RPMI8226 (cell line): ENCODE data around the gene DLEC1.
A peak's percentile ranks its signal among the peaks of the same experiment; 100 is the strongest.

ENCODE experiments used
- DNase-seq: peaks from one replicate; pipeline ENCODE4 v3.0.0-alpha.2; 2015

The DLEC1 gene

DNA sequence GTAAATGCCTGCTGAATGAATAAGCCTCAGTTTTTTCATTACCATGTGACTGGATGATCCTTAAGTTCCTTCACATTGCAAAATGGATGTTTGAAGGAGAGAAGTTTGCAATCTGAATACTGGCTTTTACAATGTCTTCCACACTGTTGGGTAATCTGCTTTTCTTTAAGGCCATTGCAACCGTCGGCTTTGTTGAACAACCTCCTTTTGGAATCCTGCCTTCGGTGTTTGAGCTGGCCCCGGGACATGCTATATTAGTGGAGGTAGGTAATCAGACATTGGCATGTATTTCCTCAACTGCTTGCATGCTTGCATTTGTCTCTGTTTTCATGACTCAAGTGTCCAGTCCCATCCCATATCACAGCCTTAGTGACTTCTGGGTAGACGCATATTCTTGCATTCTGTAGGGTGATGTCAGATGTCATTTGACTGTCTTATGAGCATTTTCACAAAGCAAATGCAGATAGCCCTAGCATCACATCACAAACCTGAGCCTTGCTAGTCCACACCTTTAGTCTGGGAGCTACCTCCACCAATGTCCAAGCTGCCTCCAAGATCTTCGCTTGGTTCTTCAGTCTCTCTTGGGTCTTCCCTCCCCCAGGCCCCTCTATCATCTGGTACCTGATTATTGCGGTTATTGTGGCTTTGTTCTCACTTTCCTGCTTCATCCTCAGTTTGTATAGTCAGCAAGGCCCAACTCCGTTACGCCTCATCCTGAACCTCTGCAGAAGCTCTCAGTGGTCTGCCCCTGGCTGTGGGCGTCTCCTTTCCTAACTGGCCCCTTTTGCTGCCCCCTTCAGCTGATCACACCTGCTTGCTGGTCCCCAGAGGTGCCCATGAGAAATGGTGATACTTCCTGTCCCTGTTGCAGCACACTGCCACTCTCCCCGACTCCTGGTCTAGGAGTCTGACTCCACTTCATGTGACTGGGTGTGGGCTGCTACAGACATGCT lies 49.4 kb downstream of the DLEC1 start:
- DNase-seq, result no peak

DNA sequence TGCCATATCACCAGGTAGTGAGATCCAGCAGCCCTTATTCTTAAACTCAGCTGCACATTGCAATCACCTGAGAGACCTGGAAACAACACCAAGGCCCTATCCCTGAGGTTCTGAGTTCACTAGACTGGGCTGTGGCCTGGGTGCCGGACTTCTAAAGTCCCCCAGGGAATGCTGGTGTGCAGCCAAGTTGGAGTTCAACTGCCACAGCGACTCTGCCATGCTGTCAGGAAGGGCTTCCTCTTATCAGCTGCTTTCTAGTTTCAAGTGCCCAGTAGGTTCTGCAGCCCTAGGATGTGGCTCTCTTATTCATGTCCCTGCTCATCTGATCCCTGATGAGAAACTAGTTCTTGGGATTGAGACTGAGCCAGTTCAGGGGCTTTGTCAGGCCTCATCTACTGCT lies 50.2 kb downstream of the DLEC1 start:
- no peak for DNase-seq

DNA sequence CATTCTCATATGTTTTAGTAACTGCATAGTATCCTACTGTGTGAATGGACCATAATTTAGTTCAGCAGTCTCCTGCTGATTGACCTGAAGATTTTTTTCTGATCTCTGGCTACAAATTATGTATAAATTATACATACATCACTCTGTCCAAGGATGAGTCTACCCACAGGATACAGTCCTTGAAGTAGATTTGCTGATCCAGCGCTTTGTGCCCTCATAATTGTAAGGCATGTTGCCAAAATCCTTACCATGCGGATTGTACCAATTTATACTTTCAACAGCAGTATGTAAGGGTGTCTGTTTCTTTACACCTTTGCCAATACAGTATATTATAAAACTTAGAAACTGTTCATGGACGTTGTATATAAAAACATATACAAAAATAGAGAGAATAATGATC lies 51.4 kb downstream of the DLEC1 start:
- DNase-seq, result peak; percentile 14

DNA sequence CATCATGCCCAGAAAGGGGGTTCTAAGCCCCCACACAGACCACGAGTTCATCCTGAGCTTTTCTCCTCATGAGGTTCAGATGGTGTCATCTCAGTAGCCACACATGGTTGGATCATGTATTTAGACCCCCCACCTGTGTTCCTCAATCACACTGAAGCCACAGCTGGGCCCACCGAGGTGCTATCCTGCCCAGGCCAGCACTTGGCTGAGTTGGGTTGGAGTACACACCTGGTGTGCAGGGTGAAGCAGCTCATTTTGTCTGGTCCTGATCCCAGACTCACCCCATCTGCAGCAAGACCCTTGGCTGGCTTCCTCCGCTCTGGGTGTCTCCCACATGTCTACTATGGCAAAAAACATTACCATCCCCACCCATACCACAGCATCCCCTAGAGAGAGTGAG lies 56.0 kb downstream of the DLEC1 start:
- peak; percentile 0 for DNase-seq

DNA sequence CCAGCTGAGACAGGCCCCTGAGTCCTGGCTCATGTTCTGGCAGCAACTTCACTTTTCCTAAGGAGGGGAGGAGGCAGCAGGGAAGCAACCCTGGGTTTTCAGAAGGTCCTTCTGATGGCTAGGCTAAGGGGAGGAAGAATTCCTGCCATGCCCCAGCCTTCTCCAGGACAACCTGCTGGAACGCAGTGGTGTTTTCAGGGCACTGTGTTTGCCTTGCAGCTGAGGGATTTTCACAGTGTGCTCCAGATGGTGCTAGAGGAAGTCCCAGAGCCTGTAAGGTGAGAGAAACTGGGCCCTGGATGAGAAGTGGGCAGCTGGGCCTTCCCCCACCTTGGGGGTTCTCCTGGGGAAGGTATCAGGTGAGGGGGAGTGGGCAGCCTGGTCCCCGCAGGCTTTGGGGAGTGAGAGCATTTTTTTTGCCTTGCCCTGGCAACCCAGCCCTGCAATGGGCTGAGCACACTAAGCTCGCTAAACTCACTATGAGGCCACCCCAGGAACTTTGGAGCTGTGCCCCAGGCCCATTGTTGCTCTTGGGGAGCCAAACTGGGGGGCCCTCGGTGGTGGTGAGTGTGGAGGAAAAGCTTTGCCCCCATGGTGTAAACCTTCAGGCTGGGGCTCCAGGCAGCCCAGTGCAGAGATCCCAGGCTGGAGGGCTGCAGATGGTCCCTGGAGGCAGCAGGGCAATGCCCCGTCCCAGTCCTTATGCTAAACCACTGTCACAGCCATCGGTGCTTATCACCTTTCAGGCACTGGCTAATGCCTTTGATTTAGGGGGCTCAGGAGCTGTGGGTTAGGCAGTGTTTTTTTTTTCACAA lies 56.9 kb downstream of the DLEC1 start:
- peak; percentile 1 for DNase-seq

DNA sequence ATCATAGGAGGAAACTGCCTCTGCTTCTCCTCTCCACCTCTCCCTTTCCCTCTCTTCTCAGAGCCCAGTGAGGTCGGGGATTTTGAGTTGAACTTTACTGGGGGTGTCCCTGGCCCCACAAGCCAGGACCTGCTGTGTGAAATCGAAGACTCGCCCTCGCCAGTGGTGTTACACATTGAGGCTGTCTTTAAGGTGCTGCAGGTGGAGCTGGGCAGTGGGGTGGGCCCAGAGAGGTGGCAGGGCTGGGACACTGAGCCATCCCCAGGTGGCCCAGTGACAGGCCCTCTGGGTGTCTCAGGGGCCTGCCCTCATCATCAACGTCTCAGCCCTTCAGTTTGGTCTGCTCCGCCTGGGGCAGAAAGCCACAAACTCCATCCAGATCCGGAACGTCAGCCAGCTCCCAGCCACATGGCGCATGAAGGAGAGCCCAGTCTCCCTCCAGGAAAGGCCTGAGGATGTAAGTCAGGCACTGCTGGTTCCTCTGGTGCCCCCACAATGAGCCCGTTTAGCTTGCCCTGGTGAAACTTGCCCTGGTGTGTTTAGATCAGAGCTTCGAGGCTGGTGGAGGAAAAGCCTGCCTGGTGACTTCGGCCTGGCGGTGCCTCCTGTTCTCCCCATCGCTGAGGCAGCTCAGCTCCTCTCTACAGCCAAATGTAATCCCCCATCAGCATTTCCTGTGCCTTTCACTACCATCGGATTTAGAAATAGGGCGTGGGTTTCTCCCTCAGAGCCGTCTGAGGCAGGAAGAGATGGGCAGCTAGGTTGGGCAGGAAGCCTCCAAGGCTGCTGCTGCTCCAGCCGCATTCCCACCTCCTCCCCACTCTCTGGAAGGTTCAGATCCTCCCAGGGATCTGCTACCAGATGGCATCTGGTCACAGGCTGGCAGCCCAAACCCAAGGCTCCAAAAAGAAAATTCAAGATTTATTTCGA lies 58.7 kb downstream of the DLEC1 start:
- no peak for DNase-seq

DNA sequence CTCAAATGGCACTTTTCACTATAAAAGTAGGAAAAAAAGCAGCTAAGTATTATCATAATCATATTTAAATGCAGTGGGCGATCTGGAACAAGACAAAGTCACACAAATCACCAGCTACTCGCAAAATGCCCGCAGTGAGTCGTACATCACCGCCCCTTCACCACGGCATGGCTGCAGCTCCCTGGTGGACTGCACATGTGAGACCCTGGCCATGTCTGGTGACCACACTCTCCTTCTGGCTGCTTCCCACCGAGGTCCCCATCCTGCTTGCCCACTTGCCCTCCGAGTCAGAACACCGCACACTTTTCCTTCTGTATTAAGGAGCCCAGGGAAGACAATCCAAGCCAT lies 59.3 kb downstream of the DLEC1 start:
- DNase-seq, result no peak

DNA sequence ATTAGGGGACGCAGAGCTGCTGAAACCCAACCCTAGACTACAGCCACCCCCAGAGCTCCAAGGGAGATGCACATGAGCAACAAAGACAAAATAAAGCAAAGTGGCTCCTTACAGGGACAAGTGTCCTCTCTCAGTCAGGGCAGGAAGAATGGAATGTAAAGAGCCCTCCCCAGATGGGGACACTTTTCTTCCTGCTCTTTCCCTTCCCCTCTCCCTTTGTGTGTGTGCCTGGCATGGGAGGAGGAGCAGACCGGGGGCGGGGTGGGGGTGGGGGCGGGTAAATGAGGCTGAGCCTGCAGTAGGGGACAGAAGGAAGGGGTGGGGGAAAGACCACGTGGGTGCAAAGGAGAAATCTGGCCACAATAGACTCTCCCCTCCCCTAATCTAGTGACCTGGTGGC lies 60.5 kb downstream of the DLEC1 start:
- no peak for DNase-seq

DNA sequence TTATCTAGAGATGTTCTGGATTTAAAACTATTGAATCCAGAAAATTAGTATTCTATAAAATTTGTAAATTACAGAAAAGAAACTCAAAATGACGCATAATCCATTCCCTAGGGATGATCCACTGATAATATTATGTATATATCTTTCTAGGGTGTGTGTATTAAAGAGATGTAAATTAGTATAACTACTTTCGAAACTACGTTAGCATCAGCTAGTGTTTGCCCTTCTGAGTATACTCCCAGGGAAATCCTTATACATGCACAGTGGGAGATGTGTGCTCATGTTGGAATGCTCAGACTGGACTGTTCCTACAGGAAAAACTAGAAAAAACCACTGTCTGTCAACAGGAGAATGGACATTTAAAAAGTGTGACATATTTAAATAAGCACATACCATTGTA lies 61.5 kb downstream of the DLEC1 start:
- no peak for DNase-seq

DNA sequence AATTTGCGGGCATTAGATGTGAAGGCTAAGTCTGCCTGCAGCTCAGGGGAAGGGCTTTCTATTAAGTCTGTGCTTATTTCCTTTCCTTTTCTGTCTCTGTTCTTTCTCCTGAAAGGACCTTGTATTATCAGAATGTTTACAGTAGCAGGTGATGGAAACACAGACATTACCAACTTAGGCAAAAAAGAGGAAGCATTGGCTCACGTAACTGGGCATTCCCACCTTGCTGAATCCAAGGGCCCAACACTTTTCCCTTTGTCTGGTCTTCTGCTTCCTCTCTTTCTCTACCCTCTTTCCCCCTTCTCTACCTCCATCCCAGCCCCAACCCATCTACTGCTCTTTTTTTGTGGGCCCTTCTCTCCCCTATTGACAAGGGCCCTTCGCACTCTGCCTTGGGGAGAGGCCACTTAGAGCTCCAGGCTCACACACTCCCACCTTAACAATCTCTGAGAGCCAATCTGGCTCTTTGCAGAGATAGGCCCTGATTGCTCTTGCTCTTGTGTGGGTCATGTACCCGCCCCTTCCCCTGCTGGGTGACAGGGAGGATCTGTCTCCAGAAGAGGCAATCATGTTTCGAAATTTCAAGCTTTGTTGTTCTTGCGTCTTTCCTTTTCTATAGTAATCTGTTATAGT lies 62.9 kb downstream of the DLEC1 start:
- DNase-seq, result no peak

DNA sequence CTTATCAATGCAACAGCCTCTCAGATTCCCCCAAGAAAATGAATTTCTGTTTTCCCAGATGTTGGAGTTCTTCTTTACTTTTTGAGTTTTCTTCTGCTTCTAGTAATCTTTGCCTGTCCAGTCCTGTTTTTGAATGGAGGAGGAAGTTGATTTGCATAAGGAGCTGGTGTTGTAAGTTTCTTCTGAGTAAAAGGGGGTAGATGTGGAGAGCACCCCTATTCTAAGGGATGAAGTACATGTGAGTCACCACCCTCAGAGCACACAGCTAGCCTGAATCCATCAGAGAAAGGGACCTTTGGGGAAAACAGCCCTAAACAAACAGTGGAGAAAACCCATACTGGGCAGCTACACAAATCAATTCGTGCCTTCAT lies 63.4 kb downstream of the DLEC1 start:
- DNase-seq, result no peak

DNA sequence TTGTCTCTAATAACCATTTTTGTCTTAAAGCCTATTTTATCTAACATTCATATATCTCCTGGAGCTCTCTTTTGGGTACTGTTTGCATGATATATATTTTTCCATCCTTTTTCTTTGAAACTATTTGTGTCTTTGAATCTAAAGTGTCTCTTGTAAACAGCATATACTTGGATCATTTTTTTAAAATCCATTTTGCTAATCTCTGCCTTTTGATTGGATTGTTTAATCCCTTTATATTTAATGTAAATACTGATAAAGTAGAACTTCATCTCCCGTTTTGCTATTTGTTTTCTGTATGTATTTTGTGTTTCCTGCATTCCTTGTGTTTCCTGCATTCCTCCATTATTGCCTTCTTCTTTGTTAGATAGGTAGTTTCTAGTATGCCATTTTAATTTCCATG lies 66.5 kb downstream of the DLEC1 start:
- DNase-seq, result no peak

DNA sequence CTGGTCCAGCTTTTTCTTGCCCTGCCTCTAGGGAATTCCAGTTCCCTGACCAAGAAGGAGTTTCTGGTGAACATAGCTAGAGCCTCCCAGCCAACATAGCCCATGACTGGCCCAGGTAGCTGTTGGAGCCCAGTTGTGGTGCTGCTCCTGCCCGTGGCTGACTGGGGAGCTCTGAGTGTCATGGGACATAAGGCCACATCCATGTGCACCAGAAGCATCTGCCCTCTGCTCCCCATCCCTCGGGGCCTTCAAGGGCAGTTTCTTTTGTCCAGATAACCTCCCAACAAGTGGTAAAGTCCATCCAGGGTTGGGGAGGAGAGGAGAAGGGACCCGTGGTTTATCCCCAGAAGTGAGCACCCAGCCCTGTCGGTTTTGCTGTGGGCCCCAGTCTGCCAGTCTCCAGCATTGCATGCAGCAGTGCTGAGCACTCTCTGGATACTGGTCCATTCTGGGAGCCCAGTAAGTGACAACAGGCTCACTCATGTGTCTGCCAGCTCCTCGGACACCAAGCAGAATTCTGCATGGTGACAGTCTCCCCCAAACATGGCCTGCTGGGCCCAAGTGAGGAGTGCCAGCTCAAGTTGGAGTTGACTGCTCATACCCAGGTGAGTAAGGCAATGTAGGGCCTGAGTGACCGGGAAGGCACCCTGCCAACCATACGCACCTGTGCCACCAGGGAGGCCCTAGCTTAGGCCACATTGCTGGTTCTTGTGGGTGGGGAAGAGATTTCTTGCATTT lies 69.1 kb downstream of the DLEC1 start:
- DNase-seq, result peak; percentile 20

DNA sequence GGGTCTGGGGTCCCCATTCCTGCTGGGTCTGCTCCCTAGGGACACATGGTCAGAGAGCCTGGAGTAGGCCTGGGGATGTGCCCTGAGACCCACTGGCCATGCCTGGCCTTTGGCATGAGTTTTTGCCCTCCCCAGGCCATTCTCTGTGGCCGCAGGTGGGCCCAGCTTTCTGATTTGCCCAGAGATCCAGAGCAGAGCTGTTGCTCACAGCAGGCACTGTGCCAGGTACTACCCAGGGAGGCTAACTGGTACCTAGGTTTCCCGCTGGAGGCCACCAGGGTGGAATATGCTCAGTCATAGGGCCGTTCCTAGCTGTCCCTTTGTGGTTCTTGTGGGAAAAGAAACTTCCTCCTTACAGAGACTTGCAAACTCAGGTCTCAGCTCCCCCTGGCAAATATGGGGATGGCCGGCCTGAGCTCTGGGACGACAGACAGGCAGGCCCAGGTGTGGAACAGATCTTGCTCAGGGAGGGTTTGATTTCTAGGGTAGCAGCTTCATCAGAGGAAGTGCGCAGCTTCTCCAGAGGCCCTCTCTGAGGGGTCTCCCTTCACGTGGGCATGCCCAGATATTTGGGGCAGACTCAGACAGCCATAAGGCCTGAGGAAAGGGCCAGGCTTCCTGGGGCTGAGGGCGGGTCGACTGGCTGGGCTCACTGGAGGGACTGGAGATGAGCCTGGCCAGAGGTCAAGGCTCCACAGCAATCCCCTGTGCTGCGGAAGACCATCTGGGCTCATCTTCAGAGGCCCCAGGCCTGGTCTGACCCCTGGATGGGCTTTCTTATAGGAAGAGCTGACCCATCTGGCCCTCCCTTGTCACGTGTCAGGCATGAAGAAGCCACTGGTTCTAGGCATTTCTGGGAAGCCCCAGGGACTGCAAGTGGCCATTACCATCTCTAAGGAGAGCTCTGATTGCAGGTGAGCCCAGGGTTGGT lies 69.9 kb downstream of the DLEC1 start:
- peak; percentile 19 for DNase-seq

DNA sequence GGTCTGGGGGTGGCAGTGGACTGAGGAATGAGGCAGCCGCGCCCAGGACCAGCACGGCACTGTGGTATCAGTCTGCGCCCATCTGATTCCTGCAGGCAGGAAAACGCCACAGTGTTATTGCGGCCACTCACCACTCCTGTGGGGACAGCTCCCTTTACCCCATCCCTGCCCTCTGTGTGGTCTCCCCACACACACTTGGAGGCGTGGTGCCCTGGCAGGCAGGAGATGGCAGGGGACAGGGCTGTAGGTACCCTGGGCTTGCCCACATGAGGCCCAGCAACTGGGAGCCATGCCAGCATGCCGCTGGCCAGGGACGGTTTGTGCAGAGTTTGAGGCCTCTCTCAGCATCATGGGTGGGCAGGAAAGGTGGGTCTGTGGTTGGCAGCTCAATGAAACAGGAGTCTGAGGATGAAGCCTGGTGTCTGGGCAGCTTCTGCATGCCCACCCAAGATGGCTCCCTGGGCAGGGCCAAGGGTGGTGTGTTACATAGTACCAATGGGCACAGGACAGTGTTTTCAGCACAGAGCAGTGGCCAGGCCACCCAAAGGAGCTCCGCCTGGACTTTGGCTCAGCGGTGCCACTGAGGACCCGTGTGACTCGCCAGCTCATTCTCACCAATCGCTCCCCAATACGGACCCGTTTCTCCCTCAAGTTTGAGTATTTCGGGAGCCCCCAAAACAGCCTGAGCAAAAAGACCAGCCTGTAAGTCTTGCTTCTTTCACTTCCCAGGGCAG lies 70.7 kb downstream of the DLEC1 start:
- no peak for DNase-seq

DNA sequence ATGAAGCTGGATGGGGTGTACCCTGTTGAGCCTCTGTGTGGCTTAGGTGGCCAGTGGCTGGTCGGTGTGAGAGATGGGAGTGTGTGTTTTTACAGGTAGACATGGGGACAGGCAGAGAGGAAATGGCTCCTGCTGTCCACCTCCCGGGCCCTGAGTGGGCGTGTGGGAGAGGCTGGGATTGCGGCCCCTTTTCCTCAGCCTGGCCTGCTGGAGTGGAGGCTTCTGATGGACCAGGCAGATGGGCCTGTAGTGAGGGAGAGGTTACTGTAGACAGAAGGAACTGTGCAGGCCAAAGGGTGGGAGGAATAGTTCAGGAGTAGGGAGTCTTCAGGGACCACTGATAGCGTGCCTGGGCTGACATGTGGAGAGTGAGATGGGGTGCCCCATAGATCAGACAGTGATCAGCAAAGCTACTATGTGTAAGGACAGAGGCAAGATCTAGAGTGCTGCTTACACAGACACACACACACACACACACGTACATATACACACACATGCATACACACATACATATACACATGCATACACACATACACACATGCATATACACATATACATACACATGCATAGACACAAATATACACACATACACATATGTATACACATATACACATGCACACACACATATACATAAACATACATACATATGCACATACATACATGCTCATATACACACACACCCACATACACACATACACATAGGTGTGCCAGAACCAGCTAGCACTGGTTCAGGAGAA lies 71.5 kb downstream of the DLEC1 start:
- DNase-seq, result no peak

DNA sequence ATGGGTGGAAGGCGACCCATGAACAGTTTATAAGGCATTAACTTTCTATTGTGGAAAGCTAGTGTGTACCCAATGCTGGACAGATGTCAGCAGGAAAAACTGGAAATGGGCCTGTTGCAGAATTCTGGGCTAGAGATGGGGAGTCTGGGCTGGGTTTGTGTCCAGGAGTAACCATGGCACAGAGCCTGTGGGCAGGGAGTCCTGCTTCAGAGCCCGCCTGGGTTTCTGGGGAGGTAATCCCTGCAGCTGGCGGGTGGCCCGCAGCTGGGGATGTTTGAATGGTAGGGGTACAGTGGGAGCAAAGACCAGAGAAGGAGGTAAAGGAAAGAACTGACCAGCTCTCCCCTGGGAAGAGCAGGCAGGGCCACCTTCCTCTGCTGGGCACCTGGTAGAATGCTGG lies 72.2 kb downstream of the DLEC1 start:
- DNase-seq, result no peak

DNA sequence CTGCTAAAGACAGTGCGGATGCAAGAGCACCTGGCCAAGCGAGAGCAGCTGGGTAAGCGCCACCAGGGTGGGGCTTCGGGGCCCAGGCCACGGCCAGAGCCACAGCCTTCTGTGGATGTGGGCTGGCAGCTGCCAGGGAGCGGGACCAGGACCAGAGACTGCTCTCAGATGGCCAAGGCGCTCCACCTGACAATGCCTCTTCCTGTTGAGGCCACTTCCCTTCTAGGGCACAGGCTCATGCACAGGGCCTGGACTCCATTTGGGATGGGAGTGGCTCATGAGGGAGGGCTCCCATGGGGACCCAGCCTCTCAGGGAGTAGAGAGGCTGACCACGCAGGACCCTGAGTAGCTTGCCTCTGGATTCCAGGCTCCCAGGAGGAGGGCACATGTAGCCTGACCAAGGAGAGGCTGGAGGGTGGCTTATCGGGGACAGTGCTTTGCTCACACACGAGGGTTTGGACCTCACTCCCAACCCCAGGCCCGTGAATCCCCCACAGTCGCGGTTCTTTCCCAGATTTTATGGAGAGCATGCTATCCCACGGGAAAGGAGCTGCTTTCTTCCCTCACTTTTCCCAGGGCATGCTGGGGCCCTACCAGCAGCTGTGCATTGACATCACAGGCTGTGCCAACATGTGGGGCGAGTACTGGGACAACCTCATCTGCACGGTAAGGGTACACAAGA lies 72.8 kb downstream of the DLEC1 start:
- DNase-seq, result peak; percentile 18

DNA sequence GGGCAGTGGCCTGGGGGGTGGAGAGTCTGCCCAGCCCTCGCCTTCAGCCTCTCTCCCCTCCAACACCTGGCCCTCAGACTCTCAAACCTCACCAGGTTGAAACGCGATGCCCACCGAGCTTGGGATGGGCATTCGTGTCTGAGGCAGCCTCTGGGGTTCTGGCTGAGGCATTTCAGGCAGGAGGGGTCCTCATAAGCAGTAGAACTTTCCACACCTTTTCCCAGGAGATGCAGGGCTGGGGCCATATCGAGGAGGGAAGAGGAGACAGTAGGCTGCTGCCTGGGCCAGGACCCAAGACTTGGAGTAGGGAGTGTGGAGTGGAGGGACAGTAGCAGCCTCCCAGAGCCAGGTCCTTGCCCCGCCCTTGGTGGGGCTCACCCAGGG lies 73.4 kb downstream of the DLEC1 start:
- no peak for DNase-seq
